Keratinocyte (primary cell): ENCODE results near the gene CLPSL2.

Experiments
- EZH2 ChIP-seq: IDR thresholded peaks from one replicate; pipeline ENCODE4 v1.6.1; 2012; ENCODE audit warnings: inconsistent platforms, mild to moderate bottlenecking, low read length, moderate library complexity
- TF ChIP-seq, protein P1 (sequence below), 3 experiments: IDR thresholded peaks in 1 of 3; conservative IDR thresholded peaks in 1 of 3; optimal IDR thresholded peaks in 1 of 3; 2 replicates in 2 of 3; 3 replicates in 1 of 3; pipeline versions ENCODE3 to v1.5.1; 2011; ENCODE audit warnings: low read length in 3 of 3, mild to moderate bottlenecking in 3 of 3, moderate library complexity in 2 of 3, control low read depth in 1 of 3, inconsistent platforms in 1 of 3; ENCODE audit not compliant: insufficient read depth in 2 of 3; ENCODE audit errors: extremely low read depth in 1 of 3

DNA sequence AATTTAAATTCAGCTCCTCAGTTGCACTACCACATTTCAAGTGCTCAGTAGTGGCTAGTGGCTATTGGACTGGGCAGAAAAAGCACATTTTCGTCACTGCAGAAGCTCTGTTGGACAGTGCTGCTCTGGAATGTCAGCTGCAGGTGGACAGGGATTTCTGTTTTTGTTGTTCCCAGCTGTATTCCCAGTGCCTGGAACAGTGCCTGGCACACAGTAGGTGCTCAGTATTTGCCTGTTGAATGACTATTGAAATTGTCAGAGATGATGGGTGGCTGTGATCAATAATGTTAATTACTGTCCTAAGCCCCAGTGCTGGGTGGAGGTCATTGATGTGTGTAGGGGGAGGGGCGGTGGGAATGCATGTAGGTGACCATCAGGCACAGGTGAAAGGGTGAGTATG, 9.9 kb downstream of the CLPSL2 start:
- TF ChIP-seq, protein P1, sequence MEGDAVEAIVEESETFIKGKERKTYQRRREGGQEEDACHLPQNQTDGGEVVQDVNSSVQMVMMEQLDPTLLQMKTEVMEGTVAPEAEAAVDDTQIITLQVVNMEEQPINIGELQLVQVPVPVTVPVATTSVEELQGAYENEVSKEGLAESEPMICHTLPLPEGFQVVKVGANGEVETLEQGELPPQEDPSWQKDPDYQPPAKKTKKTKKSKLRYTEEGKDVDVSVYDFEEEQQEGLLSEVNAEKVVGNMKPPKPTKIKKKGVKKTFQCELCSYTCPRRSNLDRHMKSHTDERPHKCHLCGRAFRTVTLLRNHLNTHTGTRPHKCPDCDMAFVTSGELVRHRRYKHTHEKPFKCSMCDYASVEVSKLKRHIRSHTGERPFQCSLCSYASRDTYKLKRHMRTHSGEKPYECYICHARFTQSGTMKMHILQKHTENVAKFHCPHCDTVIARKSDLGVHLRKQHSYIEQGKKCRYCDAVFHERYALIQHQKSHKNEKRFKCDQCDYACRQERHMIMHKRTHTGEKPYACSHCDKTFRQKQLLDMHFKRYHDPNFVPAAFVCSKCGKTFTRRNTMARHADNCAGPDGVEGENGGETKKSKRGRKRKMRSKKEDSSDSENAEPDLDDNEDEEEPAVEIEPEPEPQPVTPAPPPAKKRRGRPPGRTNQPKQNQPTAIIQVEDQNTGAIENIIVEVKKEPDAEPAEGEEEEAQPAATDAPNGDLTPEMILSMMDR (optimal IDR thresholded peaks at IDR 0.05 in 1 of 3, IDR thresholded peaks at IDR 0.05 in 1 of 3, conservative IDR thresholded peaks at IDR 0.05 in 1 of 3; ENCODE audit: extremely low read depth in 1 of 3, insufficient read depth in 2 of 3, low read length in 3 of 3), result no peak
- TF ChIP-seq EZH2, result no peak
